HepG2 (cell line): Measurements from ENCODE around the gene LINGO1. TPM values are rescaled to one million over a fixed set of nuclear protein-coding genes. Genes with fewer than 3 reads are reported as not detected.

Experiments used
- FOXK1 ChIP-seq: sonication (generic); formaldehyde crosslinking; IDR thresholded peaks from 2 replicates; pipeline ENCODE4 v1.4.0; 2020; ENCODE audit warnings: low read depth, missing genetic modification reagents, borderline replicate concordance
- KDM1A ChIP-seq: IDR thresholded peaks from 2 replicates; pipeline ENCODE4 v1.6.1; 2016; ENCODE audit warnings: missing compliant biosample characterization
- MTF1 ChIP-seq: sonication (generic); formaldehyde crosslinking; IDR thresholded peaks from 2 replicates; pipeline ENCODE4 v1.5.0; 2020; ENCODE audit warnings: missing genetic modification reagents
- MYC ChIP-seq: sonication (generic); formaldehyde crosslinking; IDR thresholded peaks from 2 replicates; pipeline ENCODE4 v1.9.0; 2021; ENCODE audit warnings: missing genetic modification reagents, borderline replicate concordance
- SMC3 ChIP-seq: IDR thresholded peaks from 2 replicates; pipeline ENCODE4 v1.6.1; 2011; ENCODE audit warnings: low read length, improper control_type of control experiment
- TOPORS ChIP-seq: sonication (generic); formaldehyde crosslinking; IDR thresholded peaks from 2 replicates; pipeline ENCODE4 v1.8.0; 2023; ENCODE audit warnings: mild to moderate bottlenecking, missing genetic modification reagents
- ZNF224 ChIP-seq: sonication (generic); formaldehyde crosslinking; IDR thresholded peaks from 2 replicates; pipeline ENCODE4 v1.5.0; 2020; ENCODE audit warnings: mild to moderate bottlenecking, missing genetic modification reagents
- ZNF264 ChIP-seq: sonication (generic); formaldehyde crosslinking; IDR thresholded peaks from 2 replicates; pipeline ENCODE4 v1.4.0; 2020; ENCODE audit warnings: missing genetic modification reagents
- ZNF790 ChIP-seq: sonication (generic); formaldehyde crosslinking; IDR thresholded peaks from 2 replicates; pipeline ENCODE4 v1.8.0; 2022; ENCODE audit warnings: missing genetic modification reagents, mild to moderate bottlenecking, borderline replicate concordance
- polyA plus RNA-seq, 8 experiments: library from polyadenylated mRNA; depleted of rRNA in 3 of 8; stranded (reverse) in 7 of 8; unstranded in 1 of 8; fragments of >200 nt; fragmentation: Illumina TruSeq in 4 of 8; extraction: Trizol in 4 of 8; gene quantifications; 2 replicates each; pipeline versions ENCODE4 v1.2.1 to v1.2.3, GENCODE V29; 2011 to 2016; ENCODE audit warnings: low read depth in 4 of 8, missing spikeins in 1 of 8, mixed read lengths in 1 of 8; ENCODE audit not compliant: insufficient read depth in 1 of 8
- total RNA-seq, 5 experiments: library from RNA; depleted of rRNA; stranded (reverse); fragments of >200 nt; fragmentation: Illumina TruSeq; extraction: Trizol; gene quantifications; 2 replicates each; pipeline ENCODE4 v1.2.3, GENCODE V29; 2016; ENCODE audit warnings: low read depth in 1 of 5
- TF ChIP-seq, protein P1 (sequence below): sonication (generic); formaldehyde crosslinking; IDR thresholded peaks from 2 replicates; pipeline ENCODE4 v1.9.0; 2022; ENCODE audit warnings: missing genetic modification reagents, mild to moderate bottlenecking, borderline replicate concordance
- TF ChIP-seq, protein P2 (sequence below), 2 experiments: sonication (generic) in 1 of 2; formaldehyde crosslinking in 1 of 2; IDR thresholded peaks; 2 replicates each; pipeline versions ENCODE4 v1.6.1 to v1.9.0; 2014 to 2022; ENCODE audit warnings: antibody characterized with exemption in 1 of 2, borderline replicate concordance in 1 of 2, inconsistent platforms in 1 of 2, low read depth in 1 of 2, missing genetic modification reagents in 1 of 2
- TF ChIP-seq, protein P3 (sequence below): IDR thresholded peaks from 2 replicates; pipeline ENCODE4 v1.6.1; 2016; ENCODE audit warnings: missing compliant biosample characterization, missing genetic modification reagents, borderline replicate concordance
- TF ChIP-seq, protein P4 (sequence below): sonication (generic); formaldehyde crosslinking; IDR thresholded peaks from 2 replicates; pipeline ENCODE4 v1.4.0; 2020; ENCODE audit warnings: missing genetic modification reagents

Gene LINGO1
- total and polyA plus RNA-seq, 2 of the 13 experiments (the other 11 are each of a cell fraction or from before 2014, with no cell fraction given): 0.07 TPM; not detected in 1

DNA sequence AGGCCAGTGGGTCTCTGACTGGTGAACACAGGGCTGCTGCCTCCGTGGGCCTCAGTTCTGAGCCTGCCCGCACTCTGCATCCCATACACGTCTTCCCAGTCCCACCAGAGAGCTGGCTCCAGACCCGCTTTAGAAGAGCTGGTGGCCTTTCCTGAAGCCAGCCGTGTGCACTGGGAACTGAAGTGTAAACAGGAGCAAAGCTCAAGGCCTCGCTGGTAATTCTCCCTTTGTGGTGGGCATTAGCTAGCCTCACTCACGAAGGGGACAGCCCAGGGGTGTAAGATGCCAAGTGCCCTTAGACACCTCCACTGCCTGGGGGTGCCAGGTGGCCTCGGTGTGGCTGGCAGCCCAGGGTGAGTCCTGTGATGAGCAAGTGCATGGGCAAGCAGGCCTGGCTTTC is 12.9 kb upstream of the LINGO1 start (continued):
- TF ChIP-seq MTF1 (CRISPR knock-in tag) (0 out of 2 replicates have a peak, but pooled peaks have one; percentile 41), ZNF264 (CRISPR knock-in tag) (peak; percentile 37; the same call in 1 of the 2 replicates), ZNF224 (0 out of 2 replicates have a peak, but pooled peaks have one; percentile 37), FOXK1 (peak; percentile 40; the same call in 1 of the 2 replicates), ZNF790 (CRISPR knock-in tag) (no peak), TOPORS (CRISPR knock-in tag) (peak; percentile 22; the same call in 1 of the 2 replicates), KDM1A (0 out of 2 replicates have a peak, but pooled peaks have one; percentile 23), SMC3 (no peak), MYC (CRISPR knock-in tag) (peak; percentile 35; the same call in 1 of the 2 replicates)
- TF ChIP-seq, protein P1, sequence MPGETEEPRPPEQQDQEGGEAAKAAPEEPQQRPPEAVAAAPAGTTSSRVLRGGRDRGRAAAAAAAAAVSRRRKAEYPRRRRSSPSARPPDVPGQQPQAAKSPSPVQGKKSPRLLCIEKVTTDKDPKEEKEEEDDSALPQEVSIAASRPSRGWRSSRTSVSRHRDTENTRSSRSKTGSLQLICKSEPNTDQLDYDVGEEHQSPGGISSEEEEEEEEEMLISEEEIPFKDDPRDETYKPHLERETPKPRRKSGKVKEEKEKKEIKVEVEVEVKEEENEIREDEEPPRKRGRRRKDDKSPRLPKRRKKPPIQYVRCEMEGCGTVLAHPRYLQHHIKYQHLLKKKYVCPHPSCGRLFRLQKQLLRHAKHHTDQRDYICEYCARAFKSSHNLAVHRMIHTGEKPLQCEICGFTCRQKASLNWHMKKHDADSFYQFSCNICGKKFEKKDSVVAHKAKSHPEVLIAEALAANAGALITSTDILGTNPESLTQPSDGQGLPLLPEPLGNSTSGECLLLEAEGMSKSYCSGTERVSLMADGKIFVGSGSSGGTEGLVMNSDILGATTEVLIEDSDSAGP (CRISPR knock-in tag): peak; percentile 77
- TF ChIP-seq, protein P2, sequence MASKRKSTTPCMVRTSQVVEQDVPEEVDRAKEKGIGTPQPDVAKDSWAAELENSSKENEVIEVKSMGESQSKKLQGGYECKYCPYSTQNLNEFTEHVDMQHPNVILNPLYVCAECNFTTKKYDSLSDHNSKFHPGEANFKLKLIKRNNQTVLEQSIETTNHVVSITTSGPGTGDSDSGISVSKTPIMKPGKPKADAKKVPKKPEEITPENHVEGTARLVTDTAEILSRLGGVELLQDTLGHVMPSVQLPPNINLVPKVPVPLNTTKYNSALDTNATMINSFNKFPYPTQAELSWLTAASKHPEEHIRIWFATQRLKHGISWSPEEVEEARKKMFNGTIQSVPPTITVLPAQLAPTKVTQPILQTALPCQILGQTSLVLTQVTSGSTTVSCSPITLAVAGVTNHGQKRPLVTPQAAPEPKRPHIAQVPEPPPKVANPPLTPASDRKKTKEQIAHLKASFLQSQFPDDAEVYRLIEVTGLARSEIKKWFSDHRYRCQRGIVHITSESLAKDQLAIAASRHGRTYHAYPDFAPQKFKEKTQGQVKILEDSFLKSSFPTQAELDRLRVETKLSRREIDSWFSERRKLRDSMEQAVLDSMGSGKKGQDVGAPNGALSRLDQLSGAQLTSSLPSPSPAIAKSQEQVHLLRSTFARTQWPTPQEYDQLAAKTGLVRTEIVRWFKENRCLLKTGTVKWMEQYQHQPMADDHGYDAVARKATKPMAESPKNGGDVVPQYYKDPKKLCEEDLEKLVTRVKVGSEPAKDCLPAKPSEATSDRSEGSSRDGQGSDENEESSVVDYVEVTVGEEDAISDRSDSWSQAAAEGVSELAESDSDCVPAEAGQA (IDR thresholded peaks at IDR 0.05; ENCODE audit: low read depth): 0 out of 2 replicates have a peak, but pooled peaks have one; percentile 24
- TF ChIP-seq, protein P2 (CRISPR knock-in tag; IDR thresholded peaks at IDR 0.05; ENCODE audit: borderline replicate concordance): no peak
- TF ChIP-seq, protein P3, sequence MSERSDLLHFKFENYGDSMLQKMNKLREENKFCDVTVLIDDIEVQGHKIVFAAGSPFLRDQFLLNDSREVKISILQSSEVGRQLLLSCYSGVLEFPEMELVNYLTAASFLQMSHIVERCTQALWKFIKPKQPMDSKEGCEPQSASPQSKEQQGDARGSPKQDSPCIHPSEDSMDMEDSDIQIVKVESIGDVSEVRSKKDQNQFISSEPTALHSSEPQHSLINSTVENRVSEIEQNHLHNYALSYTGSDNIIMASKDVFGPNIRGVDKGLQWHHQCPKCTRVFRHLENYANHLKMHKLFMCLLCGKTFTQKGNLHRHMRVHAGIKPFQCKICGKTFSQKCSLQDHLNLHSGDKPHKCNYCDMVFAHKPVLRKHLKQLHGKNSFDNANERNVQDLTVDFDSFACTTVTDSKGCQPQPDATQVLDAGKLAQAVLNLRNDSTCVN (CRISPR knock-in tag): peak; percentile 50; the same call in 1 of the 2 replicates
- TF ChIP-seq, protein P4, sequence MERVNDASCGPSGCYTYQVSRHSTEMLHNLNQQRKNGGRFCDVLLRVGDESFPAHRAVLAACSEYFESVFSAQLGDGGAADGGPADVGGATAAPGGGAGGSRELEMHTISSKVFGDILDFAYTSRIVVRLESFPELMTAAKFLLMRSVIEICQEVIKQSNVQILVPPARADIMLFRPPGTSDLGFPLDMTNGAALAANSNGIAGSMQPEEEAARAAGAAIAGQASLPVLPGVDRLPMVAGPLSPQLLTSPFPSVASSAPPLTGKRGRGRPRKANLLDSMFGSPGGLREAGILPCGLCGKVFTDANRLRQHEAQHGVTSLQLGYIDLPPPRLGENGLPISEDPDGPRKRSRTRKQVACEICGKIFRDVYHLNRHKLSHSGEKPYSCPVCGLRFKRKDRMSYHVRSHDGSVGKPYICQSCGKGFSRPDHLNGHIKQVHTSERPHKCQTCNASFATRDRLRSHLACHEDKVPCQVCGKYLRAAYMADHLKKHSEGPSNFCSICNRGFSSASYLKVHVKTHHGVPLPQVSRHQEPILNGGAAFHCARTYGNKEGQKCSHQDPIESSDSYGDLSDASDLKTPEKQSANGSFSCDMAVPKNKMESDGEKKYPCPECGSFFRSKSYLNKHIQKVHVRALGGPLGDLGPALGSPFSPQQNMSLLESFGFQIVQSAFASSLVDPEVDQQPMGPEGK (CRISPR knock-in tag): peak; percentile 55; the same call in 1 of the 2 replicates
